Endothelial cell of hepatic sinusoid (primary cell): ENCODE results near the gene PTPRD.

ENCODE experiments used
- in situ Hi-C: cut with HindIII; loops from 2 replicates; pipeline ENCODE4 v1.10.0; 2017; ENCODE audit warnings: low sequenced_read_pairs

Gene PTPRD

DNA sequence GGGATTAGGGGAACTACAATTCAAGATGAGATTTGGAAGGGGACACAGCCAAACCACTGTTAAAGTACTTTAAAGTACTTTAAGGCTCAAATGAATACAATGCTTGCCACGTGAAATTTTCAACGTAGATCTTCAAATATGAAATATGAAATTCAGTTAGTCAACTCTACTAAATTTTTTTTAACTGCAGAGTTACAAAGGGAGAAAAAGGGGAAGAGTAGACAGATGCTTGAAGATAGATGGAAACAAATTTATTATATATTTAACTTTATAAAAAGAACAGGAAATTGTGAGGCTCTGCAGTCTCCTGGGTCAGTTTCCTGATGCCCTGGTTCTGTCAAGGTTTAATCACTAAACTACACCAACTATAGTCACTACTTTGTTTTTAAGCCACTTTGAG lies 2027.8 kb downstream of the PTPRD start:
- in situ Hi-C loops, result no loop called here

DNA sequence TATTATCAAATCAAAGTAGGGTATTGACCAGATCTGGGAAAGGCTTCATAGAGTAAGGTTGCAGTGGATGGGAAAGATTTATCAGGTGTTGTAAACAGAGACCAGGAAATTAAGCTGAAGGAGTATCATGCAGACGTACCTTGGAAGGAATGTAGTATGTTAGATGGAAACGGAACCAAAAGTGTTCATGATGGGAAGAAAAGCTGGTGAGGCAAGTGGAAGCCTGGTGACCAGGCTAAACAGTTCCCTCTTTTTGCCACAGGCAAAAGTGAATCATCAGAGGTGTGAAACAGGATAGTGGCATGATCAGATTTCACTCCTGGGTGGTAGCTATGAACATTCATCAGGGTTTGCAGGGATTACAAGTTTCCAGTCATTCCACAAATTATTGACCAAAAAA lies 2033.1 kb downstream of the PTPRD start:
- in situ Hi-C loops, result no loop called here

DNA sequence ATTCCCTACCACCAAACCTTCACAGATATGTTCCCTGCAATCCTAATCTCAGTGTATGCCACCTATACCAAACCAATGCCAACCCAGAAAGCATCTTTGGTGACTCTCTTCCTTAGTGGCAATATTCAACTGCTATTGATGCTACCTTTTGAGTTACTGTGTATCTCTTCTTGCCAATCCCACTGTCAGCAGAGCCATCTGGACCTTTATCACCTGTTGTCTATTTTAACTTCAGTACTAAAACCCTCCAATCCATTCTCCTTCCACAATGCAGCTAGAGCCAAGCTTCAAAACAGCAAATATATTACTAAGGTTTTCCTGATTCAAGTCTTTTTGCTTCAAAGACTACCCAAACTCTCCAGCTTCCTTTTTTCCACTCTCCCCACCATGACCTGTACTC lies 2036.1 kb downstream of the PTPRD start:
- in situ Hi-C loops, result no loop called here

DNA sequence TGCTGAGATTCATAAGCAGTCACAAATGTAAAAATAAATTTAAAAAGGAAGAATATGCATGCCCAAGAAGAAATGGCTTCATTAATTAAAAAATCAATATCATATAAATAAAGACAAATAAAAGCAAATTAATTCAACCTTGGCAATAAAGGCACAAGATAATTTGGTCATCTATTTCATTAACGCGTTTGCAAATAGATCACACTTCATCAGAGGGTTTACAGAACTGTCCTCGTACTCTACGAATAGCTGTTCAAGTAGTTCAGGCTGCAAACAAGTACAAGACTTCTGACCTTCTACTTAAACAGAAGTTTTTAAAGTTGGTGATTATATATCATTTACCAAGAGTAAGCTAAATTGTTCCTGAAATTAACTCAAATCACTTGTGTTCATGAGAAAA lies 2038.0 kb downstream of the PTPRD start:
- in situ Hi-C loops, result loop anchor here (5.0 kb wide), 1 partner anchor 88 kb away; no protein-coding TSS in a partner anchor

DNA sequence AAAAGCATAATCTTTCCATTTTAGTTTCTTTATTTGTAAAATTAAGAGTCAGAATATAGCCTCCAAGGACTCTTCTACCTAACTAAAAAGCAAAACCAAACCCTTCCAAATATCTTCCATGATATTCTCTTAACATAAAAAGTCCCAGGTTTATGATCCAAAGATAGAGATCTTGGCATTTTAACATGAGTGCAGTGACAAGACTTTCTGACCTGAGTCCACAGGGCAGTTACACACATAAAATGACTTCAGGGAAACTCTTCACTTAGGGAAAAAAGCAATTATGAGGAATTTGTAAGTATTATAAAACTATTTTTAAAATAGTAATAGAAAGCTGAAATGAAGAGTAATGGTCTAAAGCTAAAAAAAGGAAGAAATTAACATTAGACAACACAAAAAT lies 2040.6 kb downstream of the PTPRD start:
- in situ Hi-C loops, result loop anchor here (5.0 kb wide), 1 partner anchor 85 kb away; no protein-coding TSS in a partner anchor

DNA sequence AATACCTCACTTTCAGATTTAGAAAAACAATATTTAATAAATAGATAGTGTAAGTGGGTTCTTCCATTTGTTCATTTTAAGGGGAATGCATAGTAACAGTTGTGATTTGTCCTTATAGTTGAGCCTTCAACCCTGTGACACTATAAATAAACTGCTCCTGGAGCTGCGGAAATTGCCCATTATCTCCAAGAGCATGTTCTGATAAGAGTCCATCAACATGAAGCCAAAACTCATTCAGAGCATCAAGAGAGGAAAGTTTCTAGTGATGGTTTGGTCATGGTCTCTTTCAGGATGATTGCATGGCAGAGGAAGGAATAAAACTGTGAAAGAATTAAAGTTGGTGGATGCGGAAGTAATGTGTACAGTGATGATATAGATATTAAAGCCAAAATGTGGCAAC lies 2041.2 kb downstream of the PTPRD start:
- in situ Hi-C loops, result loop anchor here (5.0 kb wide), 1 partner anchor 84 kb away; no protein-coding TSS in a partner anchor

DNA sequence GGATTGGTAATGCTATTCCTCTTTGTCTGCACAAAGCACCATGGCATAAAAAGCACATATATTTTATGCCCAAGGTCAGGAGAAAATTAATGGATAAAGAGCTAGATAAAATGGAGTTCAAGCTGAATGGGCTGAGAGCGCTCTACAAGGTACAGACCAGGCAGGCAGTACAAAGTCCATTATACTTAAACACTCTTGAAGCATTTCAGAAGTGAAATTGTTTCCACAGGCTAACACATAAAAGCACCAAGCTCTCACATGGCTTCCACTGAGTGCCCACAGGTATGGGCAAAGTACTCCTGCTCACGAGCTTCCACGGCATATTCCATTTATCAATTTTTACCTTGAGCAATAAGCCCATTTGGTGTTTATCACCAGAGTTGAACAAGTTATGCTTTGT lies 2042.0 kb downstream of the PTPRD start:
- in situ Hi-C loops, result loop anchor here (5.0 kb wide), 1 partner anchor 83 kb away; no protein-coding TSS in a partner anchor

DNA sequence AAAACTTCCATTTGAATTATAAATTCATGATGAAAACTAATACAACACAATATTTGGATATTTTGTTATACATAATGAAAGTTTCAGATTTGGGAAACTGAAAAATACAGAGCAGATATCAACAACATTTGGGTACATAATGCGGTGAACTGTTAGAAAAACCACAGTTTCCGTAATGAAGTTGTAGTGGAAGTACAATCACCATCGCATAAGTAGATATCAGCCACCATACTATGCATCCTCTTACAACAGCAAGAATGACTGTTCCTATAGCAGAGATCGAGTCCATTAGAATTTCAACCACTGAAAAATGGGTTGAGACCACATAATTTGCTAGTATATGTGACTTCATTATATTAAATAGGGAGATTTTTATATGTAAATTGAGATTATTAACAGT lies 2043.0 kb downstream of the PTPRD start:
- in situ Hi-C loops, result loop anchor here (5.0 kb wide), 1 partner anchor 83 kb away; no protein-coding TSS in a partner anchor

DNA sequence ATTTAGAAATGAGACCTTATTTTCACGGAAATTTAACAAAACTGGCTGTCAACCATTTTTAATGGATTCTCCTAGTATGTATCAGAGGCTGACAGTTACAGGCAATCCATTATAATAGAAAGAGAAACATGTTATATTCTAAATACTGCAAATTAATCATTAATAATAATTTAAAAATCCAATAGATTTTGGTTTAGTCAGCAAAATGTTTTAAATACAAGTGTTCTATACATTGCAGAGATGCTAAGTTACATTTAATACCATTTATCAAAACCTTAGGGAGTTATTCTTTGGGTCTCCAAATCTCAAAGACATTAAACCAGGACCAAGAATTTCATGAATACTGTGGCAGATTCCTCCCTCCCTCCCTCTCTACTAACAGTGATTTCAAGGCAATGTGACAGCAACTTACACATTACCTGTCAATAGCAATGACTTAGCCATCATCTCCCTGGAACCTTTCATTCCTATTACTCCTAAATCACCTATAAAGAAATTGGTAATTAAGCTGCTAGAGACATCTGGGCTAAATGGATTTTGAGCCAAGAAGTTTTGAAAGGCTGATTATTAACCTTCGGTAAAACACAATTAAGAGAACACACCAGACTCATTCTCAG lies 2044.7 kb downstream of the PTPRD start:
- in situ Hi-C loops, result no loop called here

DNA sequence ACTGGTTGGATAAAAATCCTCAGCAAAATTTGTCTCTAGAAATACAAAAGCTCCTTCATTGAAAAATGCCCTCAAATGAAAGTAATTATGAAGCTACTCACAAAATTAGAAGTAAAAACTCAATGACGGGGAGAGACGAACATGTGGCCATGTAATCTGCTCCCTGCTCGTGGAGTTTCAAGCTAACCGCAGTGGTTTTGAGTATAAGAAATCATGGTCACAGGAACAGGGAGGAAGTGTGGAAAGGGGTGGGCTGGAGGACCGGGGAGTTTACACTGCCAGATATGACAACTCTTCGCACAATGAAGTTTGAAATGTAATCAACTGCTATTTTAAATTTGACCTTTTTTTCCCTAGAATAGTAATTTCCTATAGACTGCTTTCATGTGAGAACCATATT lies 2047.8 kb downstream of the PTPRD start:
- in situ Hi-C loops, result no loop called here

DNA sequence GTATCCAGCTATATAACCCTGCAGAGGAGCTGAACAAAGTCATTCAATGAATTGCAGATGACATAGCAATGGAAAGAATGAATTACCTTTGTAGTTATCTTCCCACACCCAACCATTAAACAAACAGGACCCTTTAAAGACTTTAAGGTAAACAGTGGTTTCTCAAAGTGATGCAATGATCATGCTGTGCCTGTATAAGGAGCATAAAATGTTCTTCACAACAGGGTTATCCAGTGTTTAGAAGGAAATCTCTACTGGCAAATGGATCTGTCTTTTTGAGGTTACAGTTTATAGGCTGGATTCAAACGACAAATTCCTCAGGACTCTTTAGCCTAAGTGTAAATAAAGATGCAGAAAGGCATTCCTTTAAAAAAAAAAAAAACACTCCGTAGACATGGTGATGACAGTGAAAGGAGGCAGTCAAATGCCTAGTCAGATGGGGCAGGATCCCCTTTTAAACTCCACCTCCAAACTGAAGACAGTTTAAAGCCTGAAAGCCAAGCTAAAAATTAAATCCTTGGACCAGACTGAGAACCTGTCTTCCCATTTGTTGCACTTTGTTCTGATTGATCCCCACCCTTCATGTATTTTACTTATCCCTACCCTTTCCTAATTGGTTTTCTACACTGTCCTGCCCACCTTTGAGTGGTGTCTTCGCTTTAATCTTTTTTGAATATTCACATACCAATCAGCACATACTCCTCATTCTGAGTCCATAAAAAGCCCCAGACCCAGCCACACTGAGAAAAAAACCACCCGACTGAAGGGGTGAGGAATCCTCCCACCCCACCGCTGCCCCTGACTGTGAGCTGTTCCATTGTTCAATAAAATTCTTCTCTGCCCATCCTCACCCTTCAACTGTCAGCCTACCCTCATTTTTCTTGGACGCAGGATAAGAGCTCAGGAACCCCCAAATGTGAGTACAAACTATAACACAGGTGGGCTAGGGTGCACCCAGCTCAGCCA lies 2052.0 kb downstream of the PTPRD start:
- in situ Hi-C loops, result no loop called here

DNA sequence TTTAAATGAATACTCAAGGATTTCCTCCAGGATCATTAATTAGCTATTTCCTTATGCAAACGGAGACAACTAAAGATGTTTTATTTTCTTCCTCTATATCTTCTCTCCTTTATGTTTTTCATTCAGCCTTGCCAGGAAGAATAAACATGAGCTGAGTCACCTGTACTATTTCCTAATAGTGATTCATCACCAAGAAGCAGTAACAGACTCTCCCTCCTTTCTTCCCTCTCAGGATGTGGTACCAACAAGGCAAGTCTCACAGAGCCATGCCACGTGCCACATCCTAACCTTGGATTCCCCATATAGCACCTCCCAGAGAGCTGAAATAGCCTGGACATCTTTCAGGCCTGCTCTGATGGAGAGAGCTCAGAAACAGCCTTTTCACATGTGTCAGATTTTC lies 2054.6 kb downstream of the PTPRD start:
- in situ Hi-C loops, result no loop called here

DNA sequence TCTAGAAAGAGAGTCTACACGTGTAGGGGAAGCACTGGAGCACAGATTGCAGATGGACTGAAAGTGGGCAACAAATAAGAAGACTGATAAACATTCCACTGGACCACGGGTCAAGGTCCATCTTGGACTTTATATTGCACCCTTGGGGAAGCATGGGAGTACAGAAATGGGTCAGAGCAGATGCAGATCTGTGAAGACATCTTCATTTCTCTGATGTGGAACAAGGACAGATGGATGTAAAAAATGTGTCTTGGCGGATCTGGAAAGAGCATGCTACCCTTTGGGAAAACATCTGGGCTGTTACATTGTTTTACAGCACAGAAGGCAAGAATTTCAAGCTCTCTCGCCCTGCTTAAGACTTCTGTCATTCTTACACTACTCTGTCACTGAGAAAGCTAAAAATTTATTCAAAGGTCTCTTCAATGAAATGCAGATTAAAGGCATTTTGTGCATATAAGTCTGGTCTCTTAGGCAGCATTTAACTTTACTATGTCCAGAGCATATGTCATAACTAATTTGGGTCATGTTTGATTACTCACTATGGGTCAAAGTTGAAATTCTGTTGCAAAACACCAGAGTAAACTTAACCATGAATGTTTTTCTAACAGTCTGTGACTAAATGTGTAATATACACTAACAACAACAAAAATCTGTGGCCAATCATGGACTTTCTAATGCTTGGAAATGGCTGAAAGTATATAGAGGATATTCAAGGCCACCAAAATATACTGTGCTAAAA lies 2056.9 kb downstream of the PTPRD start:
- in situ Hi-C loops, result no loop called here

DNA sequence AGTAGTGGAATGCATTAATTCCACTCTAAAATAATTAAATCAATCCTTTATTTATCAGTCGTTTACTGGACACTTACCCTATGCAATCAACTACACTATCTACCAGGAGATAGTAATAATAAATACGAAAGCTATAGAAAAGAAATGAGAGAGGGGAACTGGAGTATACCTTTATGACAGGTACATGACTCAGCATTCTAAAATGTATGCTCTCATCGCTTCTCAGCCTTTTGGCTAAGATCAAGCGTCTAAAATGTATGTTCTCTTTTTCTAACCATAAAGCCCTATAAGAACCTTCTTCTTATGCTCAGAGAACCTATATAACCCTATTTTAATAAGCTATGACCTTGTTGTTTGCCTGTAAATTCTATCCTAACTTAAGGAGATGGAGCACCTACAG lies 2059.4 kb downstream of the PTPRD start:
- in situ Hi-C loops, result no loop called here

DNA sequence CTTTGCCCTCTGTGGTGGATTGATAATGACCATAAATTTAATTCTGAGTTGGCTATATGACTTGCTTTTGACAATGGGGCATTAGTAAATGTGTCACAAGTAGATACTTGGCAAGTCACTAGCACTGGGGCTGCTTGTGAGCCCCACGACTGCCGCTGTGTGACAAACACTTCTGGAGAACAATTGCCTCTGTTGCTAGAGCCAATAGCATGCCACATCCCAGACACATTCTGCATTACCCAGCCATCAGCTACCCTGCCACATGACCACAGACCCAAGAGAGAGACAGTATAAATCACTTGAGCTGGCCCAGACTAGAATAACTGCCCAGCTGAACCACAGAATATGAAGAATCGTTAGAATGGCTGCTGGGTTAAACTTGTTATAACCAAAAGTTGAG lies 2060.1 kb downstream of the PTPRD start:
- in situ Hi-C loops, result no loop called here

DNA sequence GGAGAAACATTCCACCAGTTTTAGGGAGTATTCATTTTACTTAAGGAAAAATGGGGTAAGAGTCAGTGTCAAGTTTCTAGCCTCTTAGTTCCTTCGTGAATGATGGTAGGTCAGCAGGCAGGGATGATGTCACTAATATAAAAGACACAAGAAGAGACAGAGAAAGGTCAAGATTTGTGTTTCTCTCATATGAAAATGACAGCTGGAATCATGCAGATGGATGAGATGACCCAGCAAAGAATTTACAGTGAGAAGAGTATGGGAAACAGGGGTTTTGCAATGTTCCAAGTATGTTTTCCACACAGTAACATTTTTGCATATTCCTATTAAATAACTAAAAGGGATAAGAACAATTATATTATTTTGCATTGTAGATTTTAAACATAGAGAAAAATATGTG lies 2063.6 kb downstream of the PTPRD start:
- in situ Hi-C loops, result no loop called here

DNA sequence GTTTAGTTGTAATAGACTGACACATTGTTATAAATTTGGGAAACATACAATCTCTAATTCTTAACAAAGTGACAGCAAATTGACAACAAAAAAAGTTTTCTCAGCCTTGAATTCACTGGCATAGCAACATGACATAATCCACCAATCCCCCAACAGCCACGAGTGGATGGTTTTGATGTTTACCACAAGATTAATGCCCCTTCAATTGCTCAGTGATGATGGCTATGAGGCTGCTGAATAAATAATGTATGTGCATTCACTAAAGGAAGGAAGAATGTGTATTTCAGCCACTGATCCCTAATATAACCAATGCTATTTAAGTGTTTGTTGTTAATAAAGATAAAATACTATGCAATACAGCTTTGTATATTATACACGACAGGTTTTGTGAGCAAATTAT lies 2069.6 kb downstream of the PTPRD start:
- in situ Hi-C loops, result no loop called here

DNA sequence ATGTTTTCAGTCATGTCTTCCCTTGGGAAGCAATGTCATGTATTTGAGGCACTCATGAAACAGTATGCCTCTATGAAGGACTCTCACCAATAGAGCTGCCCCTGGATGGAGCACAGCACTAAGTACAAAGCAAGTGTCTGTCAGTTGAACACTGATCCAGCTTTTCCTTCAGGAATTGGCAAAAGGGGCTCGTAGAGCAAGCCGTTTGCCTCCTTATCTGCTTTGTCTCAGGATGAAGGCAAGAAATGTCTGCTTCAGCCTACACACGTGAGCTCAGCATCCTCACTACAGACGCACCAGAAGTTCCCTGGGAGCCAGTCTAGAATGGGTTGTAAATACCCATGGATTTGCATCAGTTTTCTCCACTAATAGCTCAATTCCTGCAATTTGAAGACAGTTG lies 2070.3 kb downstream of the PTPRD start:
- in situ Hi-C loops, result no loop called here

DNA sequence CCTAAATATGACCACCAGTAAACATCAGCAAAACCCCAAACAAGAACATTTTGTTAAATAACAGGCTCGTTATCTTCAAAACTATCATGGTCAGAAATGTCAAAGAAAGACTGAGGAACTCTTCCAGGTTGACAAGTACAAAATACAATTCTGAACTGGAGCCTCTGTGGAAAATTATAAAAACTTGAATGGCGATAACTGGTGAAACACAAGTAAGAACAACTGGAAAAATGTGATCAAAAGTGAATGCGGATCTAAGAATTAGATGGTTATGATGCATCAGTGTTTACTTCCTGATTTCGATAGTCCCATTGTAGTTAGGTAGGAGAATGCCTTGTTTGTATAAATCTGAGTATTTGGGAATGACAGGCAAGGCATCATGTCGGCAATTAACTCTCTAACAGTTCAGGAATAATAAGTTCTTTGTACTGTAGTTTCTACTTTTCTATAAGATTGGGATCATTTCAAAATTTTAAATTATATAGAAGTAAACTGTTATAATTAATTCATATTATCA lies 2073.1 kb downstream of the PTPRD start:
- in situ Hi-C loops, result no loop called here

DNA sequence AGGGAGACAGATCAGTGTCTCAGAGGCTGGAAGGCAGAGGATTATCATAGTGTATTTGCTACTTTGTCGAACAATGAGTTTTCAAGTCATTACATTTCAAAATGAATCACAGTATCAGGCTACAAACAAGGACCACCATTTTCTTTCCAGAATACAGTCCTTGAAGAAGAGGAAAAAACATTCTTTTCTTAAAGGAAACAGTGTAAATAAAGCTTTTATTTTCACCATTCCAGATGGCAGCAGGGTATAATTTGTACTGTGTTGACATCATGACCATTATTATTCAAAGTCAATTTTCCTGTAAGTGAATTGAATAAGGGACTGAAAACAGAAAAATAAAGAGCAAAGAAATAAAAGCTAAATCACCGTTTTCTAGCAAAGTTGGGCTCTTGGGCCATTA lies 2076.0 kb downstream of the PTPRD start:
- in situ Hi-C loops, result no loop called here

DNA sequence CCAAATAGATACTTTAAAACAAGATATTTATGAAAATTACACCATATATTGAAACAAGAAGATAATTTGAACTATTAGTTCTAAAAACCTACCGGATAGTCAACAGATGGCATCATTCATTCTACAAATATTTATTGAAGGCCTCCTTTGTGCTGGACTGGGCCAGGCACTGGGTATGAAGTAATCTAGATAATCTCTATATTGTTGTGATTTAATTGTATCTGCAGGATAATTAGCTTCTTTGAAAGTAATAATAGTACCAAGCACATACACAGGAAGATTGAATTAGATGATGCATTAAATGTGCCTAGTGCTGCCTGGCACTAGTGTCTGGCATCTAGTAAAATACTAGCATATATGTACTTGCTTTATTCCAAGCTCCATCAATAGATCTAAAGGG lies 2078.0 kb downstream of the PTPRD start:
- in situ Hi-C loops, result no loop called here
